ENCODE results near the gene LGALSL.

DNA sequence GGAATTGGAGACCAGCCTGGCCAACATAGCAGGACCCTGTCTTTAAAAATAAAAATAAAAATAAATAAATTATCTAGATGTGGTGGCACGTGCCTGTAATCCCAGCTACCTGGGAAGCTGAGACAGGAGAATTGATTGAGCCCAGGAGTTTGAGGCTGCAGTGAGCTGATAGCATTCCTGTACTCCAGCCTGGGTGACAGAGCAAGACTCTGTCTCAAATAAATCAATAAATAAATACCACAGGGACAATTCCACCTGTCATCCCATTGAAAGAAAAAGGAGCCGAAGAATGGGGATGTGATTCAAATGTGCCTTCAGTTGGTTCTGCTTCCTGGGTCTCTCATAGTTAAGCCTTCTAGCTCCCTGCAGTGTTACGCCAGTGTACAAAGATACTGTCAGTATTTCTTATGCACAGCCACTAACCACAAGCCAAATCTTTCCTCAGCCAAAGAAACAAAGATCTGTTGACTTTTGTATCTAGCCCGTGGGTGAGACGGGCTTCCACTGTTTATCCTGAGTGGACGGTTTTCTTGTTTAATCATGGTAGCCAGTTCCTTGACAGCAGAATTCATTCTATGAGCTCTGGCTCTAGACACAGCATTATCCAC lies 12.6 kb downstream of the LGALSL start:
- TF ChIP-seq, protein P1, sequence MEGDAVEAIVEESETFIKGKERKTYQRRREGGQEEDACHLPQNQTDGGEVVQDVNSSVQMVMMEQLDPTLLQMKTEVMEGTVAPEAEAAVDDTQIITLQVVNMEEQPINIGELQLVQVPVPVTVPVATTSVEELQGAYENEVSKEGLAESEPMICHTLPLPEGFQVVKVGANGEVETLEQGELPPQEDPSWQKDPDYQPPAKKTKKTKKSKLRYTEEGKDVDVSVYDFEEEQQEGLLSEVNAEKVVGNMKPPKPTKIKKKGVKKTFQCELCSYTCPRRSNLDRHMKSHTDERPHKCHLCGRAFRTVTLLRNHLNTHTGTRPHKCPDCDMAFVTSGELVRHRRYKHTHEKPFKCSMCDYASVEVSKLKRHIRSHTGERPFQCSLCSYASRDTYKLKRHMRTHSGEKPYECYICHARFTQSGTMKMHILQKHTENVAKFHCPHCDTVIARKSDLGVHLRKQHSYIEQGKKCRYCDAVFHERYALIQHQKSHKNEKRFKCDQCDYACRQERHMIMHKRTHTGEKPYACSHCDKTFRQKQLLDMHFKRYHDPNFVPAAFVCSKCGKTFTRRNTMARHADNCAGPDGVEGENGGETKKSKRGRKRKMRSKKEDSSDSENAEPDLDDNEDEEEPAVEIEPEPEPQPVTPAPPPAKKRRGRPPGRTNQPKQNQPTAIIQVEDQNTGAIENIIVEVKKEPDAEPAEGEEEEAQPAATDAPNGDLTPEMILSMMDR (IDR thresholded peaks at IDR 0.05; ENCODE audit: low read depth, low read length), result no peak
- no peak for TF ChIP-seq POLR2A (IDR thresholded peaks at IDR 0.05; ENCODE audit: extremely low read depth, insufficient read length)
- TF ChIP-seq, protein P2, sequence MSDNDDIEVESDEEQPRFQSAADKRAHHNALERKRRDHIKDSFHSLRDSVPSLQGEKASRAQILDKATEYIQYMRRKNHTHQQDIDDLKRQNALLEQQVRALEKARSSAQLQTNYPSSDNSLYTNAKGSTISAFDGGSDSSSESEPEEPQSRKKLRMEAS (IDR thresholded peaks at IDR 0.05; ENCODE audit: low read depth, low read length), result no peak

All from NB4 (cell line).